ENCODE results near the gene BCL2L12.

Gene BCL2L12

GRCh38 chr19:49705919-49706318 is 40.2 kb downstream of the BCL2L12 start:
- TF ChIP-seq, protein P1, sequence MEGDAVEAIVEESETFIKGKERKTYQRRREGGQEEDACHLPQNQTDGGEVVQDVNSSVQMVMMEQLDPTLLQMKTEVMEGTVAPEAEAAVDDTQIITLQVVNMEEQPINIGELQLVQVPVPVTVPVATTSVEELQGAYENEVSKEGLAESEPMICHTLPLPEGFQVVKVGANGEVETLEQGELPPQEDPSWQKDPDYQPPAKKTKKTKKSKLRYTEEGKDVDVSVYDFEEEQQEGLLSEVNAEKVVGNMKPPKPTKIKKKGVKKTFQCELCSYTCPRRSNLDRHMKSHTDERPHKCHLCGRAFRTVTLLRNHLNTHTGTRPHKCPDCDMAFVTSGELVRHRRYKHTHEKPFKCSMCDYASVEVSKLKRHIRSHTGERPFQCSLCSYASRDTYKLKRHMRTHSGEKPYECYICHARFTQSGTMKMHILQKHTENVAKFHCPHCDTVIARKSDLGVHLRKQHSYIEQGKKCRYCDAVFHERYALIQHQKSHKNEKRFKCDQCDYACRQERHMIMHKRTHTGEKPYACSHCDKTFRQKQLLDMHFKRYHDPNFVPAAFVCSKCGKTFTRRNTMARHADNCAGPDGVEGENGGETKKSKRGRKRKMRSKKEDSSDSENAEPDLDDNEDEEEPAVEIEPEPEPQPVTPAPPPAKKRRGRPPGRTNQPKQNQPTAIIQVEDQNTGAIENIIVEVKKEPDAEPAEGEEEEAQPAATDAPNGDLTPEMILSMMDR (IDR thresholded peaks at IDR 0.05), result no peak
- no peaks in the 10 kb centered on the region for H3K4me1 ChIP-seq
- H3K4me3 ChIP-seq (ENCODE audit: low read depth, low read length), result no peak overlapping the region
- H3K27me3 ChIP-seq (ENCODE audit: control insufficient read depth, insufficient read depth, low read length), result no peaks in the 10 kb centered on the region
- no peak overlapping the region for H3K4me2 ChIP-seq (ENCODE audit: low read length)
- no peaks in the 10 kb centered on the region for H3K79me2 ChIP-seq
- no peak overlapping the region for H3K27ac ChIP-seq
- H3K36me3 ChIP-seq (ENCODE audit: control insufficient read depth, insufficient read depth, low read length), result no peaks in the 10 kb centered on the region
- H3K9me3 ChIP-seq (ENCODE audit: control insufficient read depth, low read length), result no peaks in the 10 kb centered on the region
- no peak overlapping the region for H2AFZ ChIP-seq
- no peak overlapping the region for H3K9ac ChIP-seq

DNA sequence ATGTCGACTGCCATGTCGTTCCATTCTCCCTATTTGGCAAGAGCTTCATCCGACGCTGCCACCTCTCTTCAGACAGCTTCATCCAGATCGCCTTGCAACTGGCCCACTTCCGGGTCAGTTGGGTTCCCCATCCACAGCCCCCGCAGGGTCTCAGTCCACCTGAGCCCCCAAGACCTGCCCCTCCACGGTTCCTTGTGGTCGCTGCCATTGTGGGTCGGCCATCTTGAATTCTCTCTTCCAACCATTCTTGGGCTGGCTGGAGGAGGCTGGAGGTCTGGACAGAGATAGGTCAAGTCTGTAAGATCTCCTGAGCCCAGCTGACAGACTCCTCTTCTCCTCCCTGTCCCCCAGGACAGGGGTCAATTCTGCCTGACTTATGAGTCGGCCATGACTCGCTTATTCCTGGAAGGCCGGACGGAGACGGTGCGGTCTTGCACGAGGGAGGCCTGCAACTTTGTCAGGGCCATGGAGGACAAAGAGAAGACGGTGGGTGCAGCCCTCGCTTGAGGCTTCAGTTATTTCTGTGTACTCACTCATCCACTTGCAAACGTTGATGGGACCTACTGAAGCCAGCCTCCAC is 44.7 kb downstream of the BCL2L12 start:
- H3K9me3 ChIP-seq (ENCODE audit: control insufficient read depth, low read length), result no peaks in the 10 kb centered on the region
- H3K4me1 ChIP-seq, result no peaks in the 10 kb centered on the region
- TF ChIP-seq, protein P1 (IDR thresholded peaks at IDR 0.05), result no peak
- H3K9ac ChIP-seq, result no peak overlapping the region
- H3K36me3 ChIP-seq (ENCODE audit: control insufficient read depth, insufficient read depth, low read length), result no peaks in the 10 kb centered on the region
- no peaks in the 10 kb centered on the region for H3K79me2 ChIP-seq
- H3K27me3 ChIP-seq (ENCODE audit: control insufficient read depth, insufficient read depth, low read length), result no peaks in the 10 kb centered on the region
- H2AFZ ChIP-seq, result no peak overlapping the region
- no peak overlapping the region for H3K4me3 ChIP-seq (ENCODE audit: low read depth, low read length)
- no peak overlapping the region for H3K27ac ChIP-seq
- H3K4me2 ChIP-seq (ENCODE audit: low read length), result no peak overlapping the region

DNA sequence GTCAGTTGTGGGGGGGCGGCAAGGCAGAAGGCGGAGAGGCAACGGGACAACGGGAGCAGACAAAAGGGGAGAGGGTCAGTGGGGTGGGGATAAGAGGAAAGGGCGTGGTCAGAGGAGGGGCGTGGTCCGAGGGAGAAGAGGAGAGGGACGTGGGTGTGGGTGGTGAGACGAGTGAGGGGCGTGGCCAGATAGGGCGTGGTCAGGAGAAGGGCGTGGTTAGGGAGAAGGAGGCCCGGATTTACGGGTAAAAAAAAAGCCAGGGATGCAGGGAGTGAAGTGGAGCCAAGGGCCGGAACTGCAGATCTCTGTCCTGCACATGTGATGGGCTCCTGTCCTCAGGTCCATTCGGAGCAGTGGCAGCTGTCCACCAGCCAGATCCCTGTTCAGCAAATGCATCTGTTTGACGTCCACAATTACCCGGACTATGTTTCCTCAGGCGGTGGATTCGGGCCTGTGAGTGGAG is 46.7 kb downstream of the BCL2L12 start:
- no peak overlapping the region for H3K4me2 ChIP-seq (ENCODE audit: low read length)
- no peaks in the 10 kb centered on the region for H3K9me3 ChIP-seq (ENCODE audit: control insufficient read depth, low read length)
- no peaks in the 10 kb centered on the region for H3K4me1 ChIP-seq
- H3K27ac ChIP-seq, result no peak overlapping the region
- no peaks in the 10 kb centered on the region for H3K79me2 ChIP-seq
- H3K27me3 ChIP-seq (ENCODE audit: control insufficient read depth, insufficient read depth, low read length), result no peaks in the 10 kb centered on the region
- H2AFZ ChIP-seq, result no peak overlapping the region
- H3K36me3 ChIP-seq (ENCODE audit: control insufficient read depth, insufficient read depth, low read length), result no peaks in the 10 kb centered on the region
- TF ChIP-seq, protein P1 (IDR thresholded peaks at IDR 0.05), result no peak
- no peak overlapping the region for H3K9ac ChIP-seq
- no peak overlapping the region for H3K4me3 ChIP-seq (ENCODE audit: low read depth, low read length)

- Histone ChIP-seq H3K9ac (no peak overlapping the region), H3K4me3 (ENCODE audit: low read depth, low read length) (no peak overlapping the region), H3K4me2 (ENCODE audit: low read length) (no peak overlapping the region), H3K79me2 (no peaks in the 10 kb centered on the region), H3K4me1 (no peaks in the 10 kb centered on the region), H2AFZ (no peak overlapping the region), H3K27me3 (ENCODE audit: control insufficient read depth, insufficient read depth, low read length) (no peaks in the 10 kb centered on the region), H3K27ac (no peak overlapping the region), H3K36me3 (ENCODE audit: control insufficient read depth, insufficient read depth, low read length) (no peaks in the 10 kb centered on the region), H3K9me3 (ENCODE audit: control insufficient read depth, low read length) (no peaks in the 10 kb centered on the region)
- TF ChIP-seq, protein P1 (IDR thresholded peaks at IDR 0.05), result no peak
These were observed 47.6 kb downstream of the BCL2L12 start for GRCh38 chr19:49713236-49713845.

GRCh38 chr19:49716154-49716553 is 50.4 kb downstream of the BCL2L12 start:
- Histone ChIP-seq H3K4me2 (ENCODE audit: low read length) (no peak overlapping the region), H3K9ac (no peak overlapping the region), H3K4me3 (ENCODE audit: low read depth, low read length) (no peak overlapping the region), H2AFZ (no peak overlapping the region), H3K27me3 (ENCODE audit: control insufficient read depth, insufficient read depth, low read length) (no peaks in the 10 kb centered on the region), H3K79me2 (no peaks in the 10 kb centered on the region), H3K36me3 (ENCODE audit: control insufficient read depth, insufficient read depth, low read length) (no peaks in the 10 kb centered on the region), H3K27ac (no peak overlapping the region), H3K9me3 (ENCODE audit: control insufficient read depth, low read length) (no peaks in the 10 kb centered on the region), H3K4me1 (no peaks in the 10 kb centered on the region)
- TF ChIP-seq, protein P1 (IDR thresholded peaks at IDR 0.05), result no peak
